Activated gamma-delta T cell (primary cell): ENCODE results near the gene RETREG2.
A peak's percentile ranks its signal among the peaks of the same experiment; 100 is the strongest.

Experiments
- DNase-seq: peaks from one replicate; lab custom pipeline; 2025; lab: John Stamatoyannopoulos, UW
- total RNA-seq, 2 donors: gene quantifications; one replicate each; lab custom pipeline; 2026; lab: John Stamatoyannopoulos, UW

RETREG2 gene
- total RNA-seq = 165 to 181 reads per million in 2 donors

GRCh38 chr2:219177552-219178376 lies at the start of gene RETREG2:
Gene RETREG2 (plus strand): TSS chr2:219178275. CDS start chr2:219178353, 78 bp downstream.
- peak; percentile 80 for DNase-seq

GRCh38 chr2:219128396-219128795 lies 49.7 kb upstream of the RETREG2 start:
- no peak for DNase-seq

GRCh38 chr2:219129589-219129988 lies 48.5 kb upstream of the RETREG2 start:
- no peak for DNase-seq

- no peak for DNase-seq
Observed at GRCh38 chr2:219131327-219131726, 46.7 kb upstream of the RETREG2 start.

GRCh38 chr2:219131744-219132143 lies 46.3 kb upstream of the RETREG2 start:
- DNase-seq = no peak

- no peak for DNase-seq
Observed at GRCh38 chr2:219133976-219134375, 44.1 kb upstream of the RETREG2 start.

GRCh38 chr2:219140722-219141121 lies 37.4 kb upstream of the RETREG2 start:
- no peak for DNase-seq

- DNase-seq = no peak
Observed at GRCh38 chr2:219142329-219142728, 35.7 kb upstream of the RETREG2 start.

GRCh38 chr2:219149667-219150066 lies 28.4 kb upstream of the RETREG2 start:
- DNase-seq = no peak

GRCh38 chr2:219155054-219155644 lies 22.9 kb upstream of the RETREG2 start:
- DNase-seq = no peak

GRCh38 chr2:219157396-219157795 lies 20.7 kb upstream of the RETREG2 start:
- no peak for DNase-seq

GRCh38 chr2:219158025-219158424 lies 20.1 kb upstream of the RETREG2 start:
- no peak for DNase-seq

- no peak for DNase-seq
Observed at GRCh38 chr2:219158586-219158985, 19.5 kb upstream of the RETREG2 start.

GRCh38 chr2:219159771-219160185 lies 18.3 kb upstream of the RETREG2 start:
- DNase-seq = no peak

GRCh38 chr2:219160186-219161017 lies 17.7 kb upstream of the RETREG2 start, which contains the start of gene NHEJ1:
Gene NHEJ1 (minus strand): TSS chr2:219160815. CDS start chr2:219158362, 2,453 bp downstream.
- peak; percentile 87 for DNase-seq

GRCh38 chr2:219161097-219161496 lies 17.0 kb upstream of the RETREG2 start:
- DNase-seq = no peak

GRCh38 chr2:219163156-219163555 lies 14.9 kb upstream of the RETREG2 start:
- no peak for DNase-seq

GRCh38 chr2:219165058-219165911 lies 12.8 kb upstream of the RETREG2 start:
- no peak for DNase-seq

GRCh38 chr2:219167997-219168396 lies 10.1 kb upstream of the RETREG2 start:
- DNase-seq = no peak

GRCh38 chr2:219168526-219168925 lies 9.5 kb upstream of the RETREG2 start:
- no peak for DNase-seq

- no peak for DNase-seq
Observed at GRCh38 chr2:219168932-219169331, 9.1 kb upstream of the RETREG2 start.
